Trophoblast cell (in vitro differentiated cells and primary cell): ENCODE results near the gene GRAMD4.

Source experiments
- DNase-seq, 2 donors: peaks; one replicate each; pipeline ENCODE4 v3.0.0-alpha.2; 2016
- H2AFZ ChIP-seq: 2 replicates; pipeline ENCODE4 v1.6.1; 2013; ENCODE audit warnings: low read length, moderate library complexity, mild to moderate bottlenecking; ENCODE audit not compliant: insufficient read depth, poor library complexity
- H2AK5ac ChIP-seq: 2 replicates; pipeline ENCODE4 v1.6.1; 2013; ENCODE audit warnings: mild to moderate bottlenecking, low read length
- H2BK120ac ChIP-seq: 2 replicates; pipeline ENCODE4 v1.6.1; 2013; ENCODE audit warnings: low read length, mild to moderate bottlenecking, moderate library complexity; ENCODE audit not compliant: insufficient read depth, poor library complexity
- H2BK12ac ChIP-seq: 2 replicates; pipeline ENCODE4 v1.6.1; 2013; ENCODE audit warnings: mild to moderate bottlenecking, low read length, moderate library complexity
- H2BK5ac ChIP-seq: 2 replicates; pipeline ENCODE4 v1.6.1; 2013; ENCODE audit warnings: low read length, low read depth, moderate library complexity, mild to moderate bottlenecking; ENCODE audit not compliant: poor library complexity
- H3K14ac ChIP-seq: 2 replicates; pipeline ENCODE4 v1.6.1; 2013; ENCODE audit warnings: mild to moderate bottlenecking, low read length
- H3K18ac ChIP-seq: 2 replicates; pipeline ENCODE4 v1.6.1; 2013; ENCODE audit warnings: mild to moderate bottlenecking, low read length
- H3K23ac ChIP-seq: 2 replicates; pipeline ENCODE4 v1.6.1; 2013; ENCODE audit warnings: low read length
- H3K27ac ChIP-seq: 2 replicates; pipeline ENCODE4 v1.5.1; 2013; ENCODE audit warnings: low read depth, mild to moderate bottlenecking, inconsistent platforms, low read length, moderate library complexity
- H3K27me3 ChIP-seq: 2 replicates; pipeline ENCODE4 v1.6.1; 2013; ENCODE audit warnings: inconsistent platforms, mild to moderate bottlenecking, low read length, moderate library complexity; ENCODE audit not compliant: insufficient read depth
- H3K36me3 ChIP-seq, 2 experiments: 1 replicate in 1 of 2; 2 replicates in 1 of 2; pipeline ENCODE4 v1.6.1; 2013; ENCODE audit warnings: low read length in 2 of 2, mild to moderate bottlenecking in 2 of 2, moderate library complexity in 1 of 2; ENCODE audit not compliant: insufficient read depth in 2 of 2, control insufficient read depth in 1 of 2
- H3K4ac ChIP-seq: 2 replicates; pipeline ENCODE4 v1.6.1; 2013; ENCODE audit warnings: low read depth, mild to moderate bottlenecking, low read length, moderate library complexity
- H3K4me1 ChIP-seq, 2 experiments: 1 replicate in 1 of 2; 2 replicates in 1 of 2; pipeline ENCODE4 v1.6.1; 2013; ENCODE audit warnings: low read length in 2 of 2, mild to moderate bottlenecking in 2 of 2, moderate library complexity in 1 of 2; ENCODE audit not compliant: insufficient read depth in 2 of 2, control insufficient read depth in 1 of 2
- H3K4me2 ChIP-seq: 2 replicates; pipeline ENCODE4 v1.6.1; 2013; ENCODE audit warnings: inconsistent platforms, mild to moderate bottlenecking, low read length, moderate library complexity
- H3K4me3 ChIP-seq: 2 replicates; pipeline ENCODE4 v1.5.1; 2013; ENCODE audit warnings: mild to moderate bottlenecking, low read depth, low read length, inconsistent platforms
- H3K79me1 ChIP-seq: one replicate; pipeline ENCODE4 v1.6.1; 2013; ENCODE audit warnings: low read length
- H3K79me2 ChIP-seq: 2 replicates; pipeline ENCODE4 v1.6.1; 2013; ENCODE audit warnings: low read length, mild to moderate bottlenecking; ENCODE audit not compliant: control insufficient read depth, insufficient read depth, poor library complexity
- H3K9ac ChIP-seq: 2 replicates; pipeline ENCODE4 v1.6.1; 2013; ENCODE audit warnings: mild to moderate bottlenecking, low read length
- H3K9me3 ChIP-seq: 2 replicates; pipeline ENCODE4 v1.6.1; 2013; ENCODE audit warnings: low read depth, mild to moderate bottlenecking, control low read depth, inconsistent platforms, low read length; ENCODE audit not compliant: insufficient read depth
- H4K12ac ChIP-seq: 2 replicates; pipeline ENCODE4 v1.6.1; 2013; ENCODE audit warnings: low read depth, mild to moderate bottlenecking, low read length, moderate library complexity
- H4K8ac ChIP-seq: 2 replicates; pipeline ENCODE4 v1.6.1; 2013; ENCODE audit warnings: low read depth, mild to moderate bottlenecking, low read length, moderate library complexity
- H4K91ac ChIP-seq: one replicate; pipeline ENCODE4 v1.6.1; 2013; ENCODE audit warnings: low read depth, mild to moderate bottlenecking, low read length, moderate library complexity
- WGBS: extraction: QIAGEN DNeasy Blood & Tissue Kit; methylation state at CpG from one replicate; pipeline ENCODE4 v1.1.7; 2013; ENCODE audit warnings: missing lambda C conversion rate; ENCODE audit not compliant: insufficient read length, insufficient coverage; ENCODE audit errors: extremely low coverage; 5-methylcytosine and 5-hydroxymethylcytosine counted together

GRAMD4 gene

DNA sequence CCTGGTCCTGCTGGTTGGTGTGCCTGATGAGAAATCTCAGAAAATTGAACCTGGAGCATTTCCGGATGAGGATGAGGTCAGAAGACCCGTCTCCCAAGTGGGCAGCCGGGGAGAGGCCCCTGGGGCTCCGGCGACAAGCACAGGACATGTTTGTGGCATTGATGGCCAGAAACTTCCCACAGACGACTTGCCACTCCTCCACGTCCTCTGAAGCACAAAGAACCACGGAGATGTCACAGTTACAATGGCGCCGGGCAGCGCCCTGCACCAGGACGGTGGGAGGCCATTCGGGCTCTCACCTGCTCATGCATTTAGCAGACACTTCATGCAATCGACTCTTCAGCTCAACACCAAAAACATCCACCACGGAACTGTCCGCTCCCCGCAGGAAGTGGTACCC is 71.4 kb downstream of the GRAMD4 start:
- Histone ChIP-seq H3K23ac (no peak overlapping the region), H2AK5ac (no peak overlapping the region), H3K27ac (no peak overlapping the region), H4K12ac (no peak overlapping the region), H4K91ac (no peak overlapping the region), H2AFZ (no peak overlapping the region), H3K4me1 (no peaks in the 10 kb centered on the region), H3K79me1 (no peaks in the 10 kb centered on the region), H3K4me3 (no peak overlapping the region), H3K4me2 (no peak overlapping the region), H2BK12ac (no peak overlapping the region), H3K79me2 (no peaks in the 10 kb centered on the region), H3K36me3 (peaks cover 62 to 70% of the 10 kb centered on the region in 2 experiments), H2BK5ac (no peak overlapping the region), H4K8ac (no peak overlapping the region), H3K9me3 (no peaks in the 10 kb centered on the region), H3K4ac (no peak overlapping the region), H3K27me3 (no peaks in the 10 kb centered on the region), H3K9ac (no peak overlapping the region), H3K14ac (no peak overlapping the region), H3K18ac (no peak overlapping the region), H2BK120ac (no peak overlapping the region)
- no CpG with 5 or more reads among the region's 17 CpGs for WGBS
- no peak for DNase-seq

GRCh38 chr22:46693634-46694415 is 73.6 kb downstream of the GRAMD4 start:
- Histone ChIP-seq H3K4me2 (no peak overlapping the region), H2AFZ (no peak overlapping the region), H3K9ac (no peak overlapping the region), H4K8ac (no peak overlapping the region), H3K9me3 (no peaks in the 10 kb centered on the region), H3K23ac (no peak overlapping the region), H2BK5ac (no peak overlapping the region), H3K4me3 (no peak overlapping the region), H3K4me1 (no peaks in the 10 kb centered on the region), H3K79me1 (no peaks in the 10 kb centered on the region), H3K79me2 (no peaks in the 10 kb centered on the region), H3K14ac (no peak overlapping the region), H4K91ac (no peak overlapping the region), H4K12ac (no peak overlapping the region), H3K36me3 (peaks cover 60 to 64% of the 10 kb centered on the region in 2 experiments), H2BK120ac (no peak overlapping the region), H2AK5ac (no peak overlapping the region), H3K27me3 (no peaks in the 10 kb centered on the region), H3K27ac (no peak overlapping the region), H3K4ac (no peak overlapping the region), H2BK12ac (no peak overlapping the region), H3K18ac (no peak overlapping the region)
- no peak for DNase-seq
- no CpG with 5 or more reads among the region's 17 CpGs for WGBS

GRCh38 chr22:46694416-46695170 is 74.4 kb downstream of the GRAMD4 start:
- no peaks in the 10 kb centered on the region for H3K27me3 ChIP-seq

DNA sequence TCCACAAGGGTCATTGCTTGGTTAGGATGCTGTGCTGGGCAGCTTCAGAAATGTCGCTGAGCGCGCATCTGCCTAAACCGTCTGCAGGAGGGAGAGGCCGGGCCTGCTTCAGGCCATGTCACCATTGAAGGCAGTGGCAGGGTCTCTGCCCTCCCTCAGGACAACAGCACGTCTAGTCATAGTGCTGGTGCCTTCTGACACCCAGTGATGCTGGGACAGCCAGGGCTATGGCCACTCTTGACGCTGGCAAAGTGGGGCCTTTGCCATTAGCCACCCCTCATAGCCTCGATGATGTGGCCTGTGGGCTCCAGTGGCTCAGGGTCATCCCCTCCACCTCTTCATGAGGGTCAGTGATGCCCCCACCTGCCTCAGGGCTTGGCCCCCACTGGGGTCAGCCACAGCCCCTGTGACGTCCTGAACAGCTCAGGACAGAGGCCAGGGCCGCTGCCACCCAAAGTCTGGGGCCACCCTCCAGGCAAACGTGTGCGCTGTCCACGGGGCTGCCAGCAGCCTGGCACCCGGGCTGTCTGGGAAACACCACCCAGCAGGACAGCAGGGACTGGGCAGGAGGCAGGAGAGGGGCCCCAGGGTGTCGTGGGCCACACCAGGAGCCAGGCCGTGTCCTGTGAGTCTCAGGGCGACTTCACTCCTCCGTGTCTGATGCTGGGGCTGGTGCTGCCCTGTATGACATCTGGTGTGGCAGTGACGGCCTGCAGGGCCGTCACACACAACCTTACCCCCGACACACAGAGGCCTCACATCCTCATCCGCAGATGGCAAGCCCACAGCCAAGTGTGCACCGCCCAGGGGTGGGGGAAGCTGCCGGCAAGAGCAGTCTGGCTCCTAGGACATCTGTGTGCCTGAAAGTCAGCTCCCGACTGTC is 75.4 kb downstream of the GRAMD4 start:
- no peak overlapping the region for H3K14ac ChIP-seq
- H3K9me3 ChIP-seq, result no peaks in the 10 kb centered on the region
- no peak overlapping the region for H4K8ac ChIP-seq
- H3K36me3 ChIP-seq, result peaks cover 60 to 63% of the 10 kb centered on the region in 2 experiments
- H3K4me1 ChIP-seq, result no peaks in the 10 kb centered on the region
- H3K4ac ChIP-seq, result no peak overlapping the region
- no peak overlapping the region for H3K18ac ChIP-seq
- H2BK120ac ChIP-seq, result no peak overlapping the region
- H3K4me2 ChIP-seq, result no peak overlapping the region
- no peak overlapping the region for H2BK12ac ChIP-seq
- H2AFZ ChIP-seq, result no peak overlapping the region
- DNase-seq, result no peak
- WGBS, result no CpG with 5 or more reads among the region's 25 CpGs
- no peak overlapping the region for H3K9ac ChIP-seq
- no peaks in the 10 kb centered on the region for H3K79me2 ChIP-seq
- H3K27ac ChIP-seq, result no peak overlapping the region
- H3K79me1 ChIP-seq, result no peaks in the 10 kb centered on the region
- no peak overlapping the region for H2AK5ac ChIP-seq
- H3K27me3 ChIP-seq, result no peaks in the 10 kb centered on the region
- no peak overlapping the region for H3K23ac ChIP-seq
- no peak overlapping the region for H3K4me3 ChIP-seq
- H2BK5ac ChIP-seq, result no peak overlapping the region
- no peak overlapping the region for H4K12ac ChIP-seq
- H4K91ac ChIP-seq, result no peak overlapping the region

More at GRCh38 chr22:46694416-46695170, 74.4 kb downstream of the GRAMD4 start:
- Histone ChIP-seq H3K79me1 (no peaks in the 10 kb centered on the region), H4K12ac (no peak overlapping the region), H2AK5ac (no peak overlapping the region), H2BK120ac (no peak overlapping the region), H2BK5ac (no peak overlapping the region), H3K14ac (no peak overlapping the region), H3K4me1 (no peaks in the 10 kb centered on the region), H3K27ac (no peak overlapping the region), H3K4me2 (no peak overlapping the region), H3K36me3 (peaks cover 62 to 64% of the 10 kb centered on the region in 2 experiments), H2AFZ (no peak overlapping the region), H3K4me3 (no peak overlapping the region), H3K4ac (no peak overlapping the region), H3K18ac (no peak overlapping the region), H3K9me3 (no peaks in the 10 kb centered on the region), H4K91ac (no peak overlapping the region), H2BK12ac (no peak overlapping the region), H3K23ac (no peak overlapping the region), H3K79me2 (no peaks in the 10 kb centered on the region), H4K8ac (no peak overlapping the region), H3K9ac (no peak overlapping the region)
- WGBS, result no CpG with 5 or more reads among the region's 15 CpGs
- no peak for DNase-seq
